Retinal pigment epithelial cell (primary cell): ENCODE measurements around the gene SLC22A31.
"Not testable (repeated sequence)": the region's sequence is repeated elsewhere in the genome, so short reads cannot be mapped to it uniquely, and the experiment has no call there.

Experiments used
- DNase-seq: peaks from one replicate; pipeline ENCODE4 v3.0.0-alpha.2; 2010; ENCODE audit warnings: low read depth
- H3K4me3 ChIP-seq: 2 replicates; pipeline ENCODE4 v1.5.1; 2011; ENCODE audit warnings: mild to moderate bottlenecking, low read length, control low read depth, moderate library complexity
- CTCF ChIP-seq: conservative IDR thresholded peaks from 2 replicates; pipeline ENCODE4 v1.5.1; 2011; ENCODE audit warnings: low read depth, low read length, control low read depth, inconsistent platforms

Gene SLC22A31

GRCh38 chr16:89200124-89200849 lies at the start of gene SLC22A31:
Gene SLC22A31, minus strand, starts transcription at chr16:89200537. Its CDS starts 36 bp downstream, at chr16:89200501.
- DNase-seq: no peak
- TF ChIP-seq CTCF: no peak
- H3K4me3 ChIP-seq: no peak within 1 kb of the TSS

- DNase-seq: no peak
- H3K4me3 ChIP-seq: peak overlapping the region; percentile 46
- TF ChIP-seq CTCF: no peak
Observed at GRCh38 chr16:89248196-89248982, 48.1 kb upstream of the SLC22A31 start.

- H3K4me3 ChIP-seq: peak overlapping the region; percentile 46
- not testable (repeated sequence) for DNase-seq
Observed at GRCh38 chr16:89247734-89248075, 47.4 kb upstream of the SLC22A31 start.

- peak; percentile 22 for DNase-seq
- peak overlapping the region; percentile 46 for H3K4me3 ChIP-seq
- TF ChIP-seq CTCF: no peak
Observed at GRCh38 chr16:89246903-89247733, 46.8 kb upstream of the SLC22A31 start.

GRCh38 chr16:89246383-89246902 lies 46.1 kb upstream of the SLC22A31 start:
- no peak for DNase-seq
- TF ChIP-seq CTCF: peak; percentile 21
- peak overlapping the region; percentile 35 for H3K4me3 ChIP-seq

- TF ChIP-seq CTCF: no peak
- DNase-seq: no peak
- H3K4me3 ChIP-seq: no peak overlapping the region
Observed at GRCh38 chr16:89244754-89245153, 44.4 kb upstream of the SLC22A31 start.

GRCh38 chr16:89244264-89244663 lies 43.9 kb upstream of the SLC22A31 start:
- DNase-seq, H3K4me3 ChIP-seq: not testable (repeated sequence)
